ENCODE measurements around the gene PIF1.

The PIF1 gene

DNA sequence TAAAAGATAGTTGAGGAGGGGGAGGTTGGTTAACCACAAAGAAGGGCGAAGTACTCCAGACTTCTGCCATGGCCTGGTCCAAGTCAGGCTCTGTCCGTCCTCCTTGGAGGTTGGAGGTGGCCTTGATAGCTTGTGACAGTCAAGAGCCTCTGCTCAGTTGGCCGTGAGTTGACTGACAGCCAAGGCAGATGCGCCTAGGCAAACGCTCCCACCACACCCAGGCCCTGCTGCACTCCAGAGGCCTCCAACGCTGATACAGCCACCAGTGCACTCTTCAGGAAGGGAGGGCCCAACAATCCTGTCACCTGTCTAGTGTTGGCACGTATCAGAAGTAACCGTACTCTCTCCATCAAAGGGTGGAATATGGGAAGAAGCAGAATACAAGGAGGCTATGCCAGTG is 59.4 kb downstream of the PIF1 start:
- FAIRE-seq = no peak
- TF ChIP-seq, protein P1, sequence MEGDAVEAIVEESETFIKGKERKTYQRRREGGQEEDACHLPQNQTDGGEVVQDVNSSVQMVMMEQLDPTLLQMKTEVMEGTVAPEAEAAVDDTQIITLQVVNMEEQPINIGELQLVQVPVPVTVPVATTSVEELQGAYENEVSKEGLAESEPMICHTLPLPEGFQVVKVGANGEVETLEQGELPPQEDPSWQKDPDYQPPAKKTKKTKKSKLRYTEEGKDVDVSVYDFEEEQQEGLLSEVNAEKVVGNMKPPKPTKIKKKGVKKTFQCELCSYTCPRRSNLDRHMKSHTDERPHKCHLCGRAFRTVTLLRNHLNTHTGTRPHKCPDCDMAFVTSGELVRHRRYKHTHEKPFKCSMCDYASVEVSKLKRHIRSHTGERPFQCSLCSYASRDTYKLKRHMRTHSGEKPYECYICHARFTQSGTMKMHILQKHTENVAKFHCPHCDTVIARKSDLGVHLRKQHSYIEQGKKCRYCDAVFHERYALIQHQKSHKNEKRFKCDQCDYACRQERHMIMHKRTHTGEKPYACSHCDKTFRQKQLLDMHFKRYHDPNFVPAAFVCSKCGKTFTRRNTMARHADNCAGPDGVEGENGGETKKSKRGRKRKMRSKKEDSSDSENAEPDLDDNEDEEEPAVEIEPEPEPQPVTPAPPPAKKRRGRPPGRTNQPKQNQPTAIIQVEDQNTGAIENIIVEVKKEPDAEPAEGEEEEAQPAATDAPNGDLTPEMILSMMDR (IDR thresholded peaks at IDR 0.05; ENCODE audit: insufficient read depth, missing control alignments) = no peak
- DNase-seq (ENCODE audit: insufficient read length, low spot score) = no peak
